Retinal pigment epithelial cell (primary cell): ENCODE results near the gene ZNF446.

Source experiments
- DNase-seq: peaks from one replicate; pipeline ENCODE4 v3.0.0-alpha.2; 2010; ENCODE audit warnings: low read depth
- H3K4me3 ChIP-seq: 2 replicates; pipeline ENCODE4 v1.5.1; 2011; ENCODE audit warnings: mild to moderate bottlenecking, low read length, control low read depth, moderate library complexity
- TF ChIP-seq, protein P1 (sequence below): conservative IDR thresholded peaks from 2 replicates; pipeline ENCODE4 v1.5.1; 2011; ENCODE audit warnings: low read depth, low read length, control low read depth, inconsistent platforms

Gene ZNF446

DNA sequence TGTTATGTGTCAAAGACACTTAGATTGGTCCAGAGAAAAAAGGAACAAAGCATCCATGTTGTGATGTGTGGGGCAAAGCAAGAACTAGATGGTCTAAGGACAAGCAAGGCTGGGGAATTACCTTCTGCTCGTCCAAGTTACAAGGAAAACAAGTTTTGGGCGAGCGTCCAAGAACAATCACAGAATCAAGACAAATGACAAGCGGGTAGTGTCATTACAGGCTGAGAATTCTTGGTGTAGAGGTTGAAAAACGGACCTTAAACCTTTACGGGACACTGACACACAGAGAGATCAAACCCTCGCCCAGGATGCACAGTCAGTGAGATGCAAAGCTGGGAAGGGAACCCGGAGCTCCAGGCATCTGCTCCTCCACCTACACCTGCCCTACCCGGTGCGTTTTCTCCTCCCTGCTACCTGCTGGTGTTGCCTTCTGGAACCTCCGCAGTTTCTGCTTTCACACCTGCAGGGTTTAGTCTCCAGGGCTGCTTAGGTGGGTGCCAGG lies 25.2 kb upstream of the ZNF446 start:
- TF ChIP-seq, protein P1, sequence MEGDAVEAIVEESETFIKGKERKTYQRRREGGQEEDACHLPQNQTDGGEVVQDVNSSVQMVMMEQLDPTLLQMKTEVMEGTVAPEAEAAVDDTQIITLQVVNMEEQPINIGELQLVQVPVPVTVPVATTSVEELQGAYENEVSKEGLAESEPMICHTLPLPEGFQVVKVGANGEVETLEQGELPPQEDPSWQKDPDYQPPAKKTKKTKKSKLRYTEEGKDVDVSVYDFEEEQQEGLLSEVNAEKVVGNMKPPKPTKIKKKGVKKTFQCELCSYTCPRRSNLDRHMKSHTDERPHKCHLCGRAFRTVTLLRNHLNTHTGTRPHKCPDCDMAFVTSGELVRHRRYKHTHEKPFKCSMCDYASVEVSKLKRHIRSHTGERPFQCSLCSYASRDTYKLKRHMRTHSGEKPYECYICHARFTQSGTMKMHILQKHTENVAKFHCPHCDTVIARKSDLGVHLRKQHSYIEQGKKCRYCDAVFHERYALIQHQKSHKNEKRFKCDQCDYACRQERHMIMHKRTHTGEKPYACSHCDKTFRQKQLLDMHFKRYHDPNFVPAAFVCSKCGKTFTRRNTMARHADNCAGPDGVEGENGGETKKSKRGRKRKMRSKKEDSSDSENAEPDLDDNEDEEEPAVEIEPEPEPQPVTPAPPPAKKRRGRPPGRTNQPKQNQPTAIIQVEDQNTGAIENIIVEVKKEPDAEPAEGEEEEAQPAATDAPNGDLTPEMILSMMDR, result no peak
- DNase-seq, result no peak
- peak overlapping the region; percentile 71 for H3K4me3 ChIP-seq

DNA sequence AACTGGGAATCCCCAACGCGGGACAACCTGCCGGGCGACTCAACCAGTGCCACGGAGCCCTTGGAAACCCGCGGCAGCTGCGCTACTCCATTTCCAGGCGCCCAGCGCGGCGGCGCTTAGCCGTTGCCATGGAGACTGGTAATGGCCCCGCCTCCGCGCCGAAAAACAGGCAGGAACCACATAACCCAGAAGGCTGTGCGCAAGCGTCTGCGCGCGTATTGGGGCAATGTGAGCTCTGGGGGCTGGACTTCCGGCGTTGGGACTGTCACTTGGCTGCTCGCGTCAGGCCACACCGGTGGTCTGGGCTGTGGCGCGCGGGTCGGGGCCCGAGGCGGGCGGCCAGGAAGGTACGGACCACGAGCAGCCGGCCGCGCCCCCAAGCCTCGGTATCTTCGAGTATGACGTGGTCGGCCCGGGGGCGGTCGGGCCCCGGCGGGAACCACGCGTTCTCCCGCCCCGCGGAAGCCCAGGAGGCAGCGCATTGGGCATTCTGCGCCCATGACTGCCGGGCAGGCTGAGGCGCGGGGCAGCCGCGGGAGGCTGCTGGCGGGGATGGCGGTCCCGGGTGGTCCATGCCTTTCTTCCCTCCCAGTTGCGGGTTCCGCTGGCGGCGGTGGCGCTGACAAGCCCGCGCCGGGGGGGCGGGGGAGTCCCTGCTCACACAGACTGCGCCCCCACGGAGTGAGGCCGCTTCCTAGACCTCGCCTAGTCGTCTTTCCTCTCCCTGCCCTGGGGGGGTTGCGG lies 24.6 kb upstream of the ZNF446 start, which contains the start of gene ZNF324B:
Gene ZNF324B (plus strand): TSS at position 265 of the 744 bp plus-strand sequence. CDS start 2,080 bp downstream, outside the sequence.
- TF ChIP-seq, protein P1, result no peak
- DNase-seq, result peak; percentile 82

DNA sequence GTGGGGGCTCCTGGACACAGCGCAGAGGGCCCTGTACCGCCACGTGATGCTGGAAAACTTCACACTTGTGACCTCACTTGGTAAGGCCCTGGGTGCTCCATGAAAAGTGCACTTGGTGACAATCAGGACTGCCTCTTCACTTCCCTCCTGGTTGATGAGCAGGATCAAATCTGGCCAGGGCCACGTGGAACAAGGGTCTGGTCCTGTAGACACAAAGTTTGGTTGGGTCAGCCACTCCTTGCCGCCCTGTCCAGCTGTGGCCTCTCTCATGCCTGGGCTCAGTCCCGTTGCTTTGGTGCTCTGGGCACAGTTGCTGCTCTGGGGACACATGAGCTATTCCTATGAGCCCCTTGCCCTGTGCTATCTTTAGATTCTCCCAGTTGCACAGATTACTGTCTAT lies 22.4 kb upstream of the ZNF446 start:
- H3K4me3 ChIP-seq, result no peak overlapping the region
- no peak for DNase-seq
- TF ChIP-seq, protein P1, result no peak

More for the DNA sequence above, 24.6 kb upstream of the ZNF446 start, which contains the start of gene ZNF324B:
- H3K4me3 ChIP-seq, result peak within 1 kb of the TSS; percentile 71

DNA sequence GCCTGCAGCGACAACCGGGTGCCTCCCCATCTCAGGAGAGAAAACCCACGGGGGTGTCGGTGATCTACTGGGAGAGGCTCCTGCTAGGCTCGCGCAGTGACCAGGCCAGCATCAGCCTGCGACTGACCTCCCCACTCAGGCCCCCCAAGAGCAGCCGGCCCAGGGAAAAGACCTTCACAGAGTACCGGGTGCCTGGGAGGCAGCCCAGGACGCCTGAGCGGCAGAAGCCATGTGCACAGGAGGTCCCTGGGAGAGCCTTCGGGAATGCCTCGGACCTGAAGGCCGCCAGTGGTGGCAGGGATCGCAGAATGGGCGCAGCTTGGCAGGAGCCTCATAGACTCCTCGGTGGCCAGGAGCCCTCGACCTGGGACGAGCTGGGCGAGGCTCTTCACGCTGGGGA lies 20.8 kb upstream of the ZNF446 start:
- DNase-seq, result no peak

DNA sequence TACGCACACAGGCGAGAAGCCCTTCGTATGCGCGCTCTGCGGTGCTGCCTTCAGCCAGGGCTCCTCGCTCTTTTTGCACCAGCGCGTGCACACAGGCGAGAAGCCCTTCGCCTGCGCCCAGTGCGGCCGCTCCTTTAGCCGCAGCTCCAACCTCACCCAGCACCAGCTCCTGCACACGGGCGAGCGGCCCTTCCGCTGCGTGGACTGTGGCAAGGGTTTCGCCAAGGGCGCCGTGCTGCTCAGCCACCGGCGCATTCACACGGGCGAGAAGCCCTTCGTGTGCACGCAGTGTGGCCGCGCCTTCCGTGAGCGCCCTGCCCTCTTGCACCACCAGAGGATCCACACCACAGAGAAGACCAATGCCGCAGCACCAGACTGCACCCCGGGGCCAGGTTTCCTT lies 20.0 kb upstream of the ZNF446 start:
- H3K4me3 ChIP-seq, result no peak overlapping the region
- TF ChIP-seq, protein P1, result no peak
- no peak for DNase-seq

More for the DNA sequence above, 20.8 kb upstream of the ZNF446 start:
- TF ChIP-seq, protein P1, result no peak
- no peak overlapping the region for H3K4me3 ChIP-seq

DNA sequence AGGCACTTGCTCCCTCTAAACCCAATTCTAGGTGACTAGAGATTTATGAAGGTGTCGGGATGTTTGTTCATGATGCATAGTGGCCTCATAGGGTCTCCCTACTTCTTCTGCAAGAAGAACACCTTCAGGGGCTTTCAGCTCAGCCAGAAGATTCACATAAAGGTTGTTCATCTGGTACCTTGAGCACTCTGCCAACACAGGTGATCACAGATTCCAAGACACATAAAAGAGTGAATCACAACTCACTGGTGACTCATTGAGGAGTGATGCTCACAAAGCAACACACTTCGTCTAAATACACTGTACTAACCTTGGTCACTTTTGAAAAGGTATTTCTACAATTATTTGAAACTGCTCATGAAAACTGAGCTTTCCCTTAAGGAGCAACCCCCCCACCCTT lies 16.1 kb upstream of the ZNF446 start:
- TF ChIP-seq, protein P1, result no peak
- no peak overlapping the region for H3K4me3 ChIP-seq
- no peak for DNase-seq
